Activated T-helper 17 cell treated with anti-CD3 and anti-CD28 coated beads, Interleukin-2, amount 50 U/mL, for 72 hours (primary cell): Measurements from ENCODE around the gene KIRREL3. TPM values are rescaled to one million over a fixed set of nuclear protein-coding genes. Genes with fewer than 3 reads are reported as not detected.

Source experiments
- ATAC-seq: fragments of 150-1000 bp; cut with Tn5 transposase; replicated peaks from 2 replicates; pipeline ENCODE4 v1.10.0; 2021; ENCODE audit warnings: mild to moderate bottlenecking, moderate library complexity
- H3K27ac Mint-ChIP-seq: one replicate; pipeline ENCODE4 v1.8.0; 2022; ENCODE audit warnings: mixed read lengths
- H3K27me3 Mint-ChIP-seq: one replicate; pipeline ENCODE4 v1.8.0; 2022; ENCODE audit warnings: mixed read lengths
- H3K36me3 Mint-ChIP-seq: one replicate; pipeline ENCODE4 v1.8.0; 2022; ENCODE audit warnings: low read depth, mild to moderate bottlenecking, mixed read lengths
- H3K4me1 Mint-ChIP-seq: one replicate; pipeline ENCODE4 v1.8.0; 2022; ENCODE audit warnings: mixed read lengths
- H3K4me3 Mint-ChIP-seq: one replicate; pipeline ENCODE4 v1.8.0; 2022; ENCODE audit warnings: mild to moderate bottlenecking, mixed read lengths
- H3K9me3 Mint-ChIP-seq: one replicate; pipeline ENCODE4 v1.8.0; 2022; ENCODE audit warnings: mixed read lengths
- total RNA-seq, 2 donors: library from RNA; stranded (reverse); gene quantifications; one replicate each; pipeline ENCODE4 v1.2.3, GENCODE V29; 2022

Gene KIRREL3
- total RNA-seq, result not detected

- Mint-ChIP-seq H3K27ac (no peak within 1 kb of the TSS), H3K4me1 (no peaks in the 10 kb centered on the region), H3K9me3 (no peaks in the 10 kb centered on the region), H3K27me3 (peaks cover 51% of the 10 kb centered on the region), H3K4me3 (no peak within 1 kb of the TSS), H3K36me3 (no peaks in the 10 kb centered on the region)
- no peak for ATAC-seq
These were observed at the start of gene KIRREL3 for GRCh38 chr11:127000291-127000968. Gene KIRREL3, minus strand, starts transcription at chr11:127000770.

- H3K27me3 Mint-ChIP-seq, result no peaks in the 10 kb centered on the region
- H3K27ac Mint-ChIP-seq, result no peak overlapping the region
- no peak overlapping the region for H3K4me3 Mint-ChIP-seq
- H3K9me3 Mint-ChIP-seq, result no peaks in the 10 kb centered on the region
- no peaks in the 10 kb centered on the region for H3K4me1 Mint-ChIP-seq
- no peaks in the 10 kb centered on the region for H3K36me3 Mint-ChIP-seq
- ATAC-seq, result no peak
These were observed 49.6 kb upstream of the KIRREL3 start for GRCh38 chr11:127050186-127050585.

GRCh38 chr11:127049486-127049885 is 48.9 kb upstream of the KIRREL3 start:
- no peaks in the 10 kb centered on the region for H3K27me3 Mint-ChIP-seq
- H3K4me1 Mint-ChIP-seq, result no peaks in the 10 kb centered on the region
- no peak overlapping the region for H3K27ac Mint-ChIP-seq
- H3K9me3 Mint-ChIP-seq, result no peaks in the 10 kb centered on the region
- no peak overlapping the region for H3K4me3 Mint-ChIP-seq
- no peaks in the 10 kb centered on the region for H3K36me3 Mint-ChIP-seq
- no peak for ATAC-seq

GRCh38 chr11:127044535-127044934 is 44.0 kb upstream of the KIRREL3 start:
- Mint-ChIP-seq H3K9me3 (no peaks in the 10 kb centered on the region), H3K4me1 (no peaks in the 10 kb centered on the region), H3K4me3 (no peak overlapping the region), H3K36me3 (no peaks in the 10 kb centered on the region), H3K27me3 (no peaks in the 10 kb centered on the region), H3K27ac (no peak overlapping the region)
- ATAC-seq, result no peak

GRCh38 chr11:127042445-127042844 is 41.9 kb upstream of the KIRREL3 start:
- H3K9me3 Mint-ChIP-seq, result no peaks in the 10 kb centered on the region
- no peak overlapping the region for H3K4me3 Mint-ChIP-seq
- no peak overlapping the region for H3K27ac Mint-ChIP-seq

GRCh38 chr11:127039591-127039990 is 39.0 kb upstream of the KIRREL3 start:
- H3K4me3 Mint-ChIP-seq, result no peak overlapping the region
- no peaks in the 10 kb centered on the region for H3K4me1 Mint-ChIP-seq
- no peak for ATAC-seq
- H3K27me3 Mint-ChIP-seq, result peaks cover 17% of the 10 kb centered on the region
- H3K27ac Mint-ChIP-seq, result no peak overlapping the region
- H3K9me3 Mint-ChIP-seq, result peaks cover 3% of the 10 kb centered on the region
- no peaks in the 10 kb centered on the region for H3K36me3 Mint-ChIP-seq

More at GRCh38 chr11:127042445-127042844, 41.9 kb upstream of the KIRREL3 start:
- no peak for ATAC-seq
- H3K4me1 Mint-ChIP-seq, result no peaks in the 10 kb centered on the region
- H3K27me3 Mint-ChIP-seq, result peaks cover 9% of the 10 kb centered on the region
- no peaks in the 10 kb centered on the region for H3K36me3 Mint-ChIP-seq

GRCh38 chr11:127037596-127037995 is 37.0 kb upstream of the KIRREL3 start:
- Mint-ChIP-seq H3K4me3 (no peak overlapping the region), H3K9me3 (peaks cover 3% of the 10 kb centered on the region), H3K36me3 (no peaks in the 10 kb centered on the region), H3K27ac (no peak overlapping the region), H3K27me3 (peaks cover 18% of the 10 kb centered on the region), H3K4me1 (no peaks in the 10 kb centered on the region)
- no peak for ATAC-seq

GRCh38 chr11:127037001-127037400 is 36.4 kb upstream of the KIRREL3 start:
- peaks cover 18% of the 10 kb centered on the region for H3K27me3 Mint-ChIP-seq

GRCh38 chr11:127035824-127036223 is 35.3 kb upstream of the KIRREL3 start:
- Mint-ChIP-seq H3K4me1 (no peaks in the 10 kb centered on the region), H3K36me3 (no peaks in the 10 kb centered on the region), H3K27ac (no peak overlapping the region), H3K27me3 (peaks cover 18% of the 10 kb centered on the region), H3K9me3 (peaks cover 3% of the 10 kb centered on the region), H3K4me3 (no peak overlapping the region)
- ATAC-seq, result no peak

More at GRCh38 chr11:127037001-127037400, 36.4 kb upstream of the KIRREL3 start:
- Mint-ChIP-seq H3K27ac (no peak overlapping the region), H3K4me1 (no peaks in the 10 kb centered on the region), H3K4me3 (no peak overlapping the region), H3K9me3 (peaks cover 3% of the 10 kb centered on the region), H3K36me3 (no peaks in the 10 kb centered on the region)
- ATAC-seq, result no peak

GRCh38 chr11:127034973-127035372 is 34.4 kb upstream of the KIRREL3 start:
- peaks cover 3% of the 10 kb centered on the region for H3K9me3 Mint-ChIP-seq
- H3K27ac Mint-ChIP-seq, result no peak overlapping the region
- no peaks in the 10 kb centered on the region for H3K4me1 Mint-ChIP-seq
- peaks cover 18% of the 10 kb centered on the region for H3K27me3 Mint-ChIP-seq
- no peaks in the 10 kb centered on the region for H3K36me3 Mint-ChIP-seq
- no peak for ATAC-seq
- H3K4me3 Mint-ChIP-seq, result no peak overlapping the region

GRCh38 chr11:127028648-127029047 is 28.1 kb upstream of the KIRREL3 start:
- Mint-ChIP-seq H3K27me3 (peaks cover 3% of the 10 kb centered on the region), H3K4me1 (no peaks in the 10 kb centered on the region), H3K36me3 (no peaks in the 10 kb centered on the region), H3K9me3 (no peaks in the 10 kb centered on the region), H3K4me3 (no peak overlapping the region), H3K27ac (no peak overlapping the region)
- ATAC-seq, result no peak

- H3K27ac Mint-ChIP-seq, result no peak overlapping the region
- H3K9me3 Mint-ChIP-seq, result no peaks in the 10 kb centered on the region
- no peak for ATAC-seq
- H3K4me1 Mint-ChIP-seq, result no peaks in the 10 kb centered on the region
- no peak overlapping the region for H3K4me3 Mint-ChIP-seq
- peaks cover 3% of the 10 kb centered on the region for H3K27me3 Mint-ChIP-seq
- no peaks in the 10 kb centered on the region for H3K36me3 Mint-ChIP-seq
These were observed 27.2 kb upstream of the KIRREL3 start for GRCh38 chr11:127027789-127028188.

- Mint-ChIP-seq H3K36me3 (no peaks in the 10 kb centered on the region), H3K9me3 (no peaks in the 10 kb centered on the region), H3K4me3 (no peak overlapping the region), H3K4me1 (no peaks in the 10 kb centered on the region), H3K27me3 (peaks cover 3% of the 10 kb centered on the region), H3K27ac (no peak overlapping the region)
- ATAC-seq, result no peak
These were observed 26.4 kb upstream of the KIRREL3 start for GRCh38 chr11:127027000-127027399.

- Mint-ChIP-seq H3K4me3 (no peak overlapping the region), H3K36me3 (no peaks in the 10 kb centered on the region), H3K27me3 (peaks cover 10% of the 10 kb centered on the region), H3K4me1 (no peaks in the 10 kb centered on the region), H3K27ac (no peak overlapping the region), H3K9me3 (no peaks in the 10 kb centered on the region)
- ATAC-seq, result no peak
These were observed 23.4 kb upstream of the KIRREL3 start for GRCh38 chr11:127023991-127024390.

GRCh38 chr11:127018683-127019279 is 18.2 kb upstream of the KIRREL3 start:
- no peak overlapping the region for H3K27ac Mint-ChIP-seq
- peaks cover 17% of the 10 kb centered on the region for H3K27me3 Mint-ChIP-seq
- no peaks in the 10 kb centered on the region for H3K36me3 Mint-ChIP-seq
- ATAC-seq, result no peak
- no peaks in the 10 kb centered on the region for H3K4me1 Mint-ChIP-seq
- no peak overlapping the region for H3K4me3 Mint-ChIP-seq
- H3K9me3 Mint-ChIP-seq, result no peaks in the 10 kb centered on the region
